Naive thymus-derived CD4-positive, alpha-beta T cell (primary cell): ENCODE data around the gene OGFOD1. TPM values are rescaled to one million over a fixed set of nuclear protein-coding genes. Genes with fewer than 3 reads are reported as not detected.

Source experiments
- ATAC-seq: fragments of 150-1000 bp; cut with Tn5 transposase; 2 replicates; pipeline ENCODE4 v1.10.0; 2021; ENCODE audit warnings: mild to moderate bottlenecking, moderate library complexity
- CTCF ChIA-PET: fragments of 350-600 bp; sonication (Branson Sonifier 250); formaldehyde crosslinking; loops from one replicate; lab custom pipeline; 2021; ENCODE audit warnings: antibody characterized with exemption; lab: Charles Lee
- POLR2A ChIA-PET: fragments of 350-600 bp; sonication (Branson Sonifier 250); formaldehyde crosslinking; loops from one replicate; lab custom pipeline; 2021; ENCODE audit warnings: antibody characterized with exemption, inconsistent platforms; lab: Charles Lee
- DNase-seq, 9 donors: peaks; one replicate each; pipeline versions ENCODE4 v3.0.0 to v3.0.0-alpha.2; 2020 to 2022; ENCODE audit warnings: mixed read lengths in 1 of 9
- H3K27ac ChIP-seq: one replicate; pipeline ENCODE4 v1.7.0; 2013; ENCODE audit warnings: mild to moderate bottlenecking, low read depth, low read length, moderate library complexity
- H3K27me3 ChIP-seq, 2 donors: one replicate each; pipeline ENCODE4 v1.7.0; 2013; ENCODE audit warnings: low read length in 2 of 2, mild to moderate bottlenecking in 2 of 2, moderate library complexity in 2 of 2; ENCODE audit not compliant: control insufficient read depth in 2 of 2, insufficient read depth in 2 of 2
- H3K36me3 ChIP-seq, 3 experiments: 1 replicate in 2 of 3; 2 replicates in 1 of 3; pipeline ENCODE4 v1.7.0; 2013; ENCODE audit warnings: low read length in 3 of 3, mild to moderate bottlenecking in 3 of 3, moderate library complexity in 1 of 3; ENCODE audit not compliant: insufficient read depth in 3 of 3, control insufficient read depth in 2 of 3
- H3K4me1 ChIP-seq, 2 donors: one replicate each; pipeline ENCODE4 v1.7.0; 2013; ENCODE audit warnings: low read length in 2 of 2, mild to moderate bottlenecking in 2 of 2, moderate library complexity in 1 of 2; ENCODE audit not compliant: control insufficient read depth in 2 of 2, insufficient read depth in 2 of 2
- H3K4me3 ChIP-seq: 2 replicates; pipeline ENCODE4 v1.7.0; 2013; ENCODE audit warnings: mild to moderate bottlenecking, low read length
- H3K9me3 ChIP-seq, 3 experiments: 1 replicate in 2 of 3; 2 replicates in 1 of 3; pipeline ENCODE4 v1.7.0; 2013; ENCODE audit warnings: low read length in 3 of 3; ENCODE audit not compliant: control insufficient read depth in 2 of 3
- H3K27ac Mint-ChIP-seq, 9 donors: one replicate each; pipeline ENCODE4 v1.8.0; 2020 to 2022; ENCODE audit warnings: mixed read lengths in 9 of 9, mild to moderate bottlenecking in 8 of 9, moderate library complexity in 5 of 9, inconsistent platforms in 2 of 9
- H3K27me3 Mint-ChIP-seq, 5 donors: one replicate each; pipeline ENCODE4 v1.8.0; 2021 to 2022; ENCODE audit warnings: mixed read lengths in 5 of 5, mild to moderate bottlenecking in 1 of 5
- H3K36me3 Mint-ChIP-seq, 5 donors: one replicate each; pipeline ENCODE4 v1.8.0; 2020 to 2022; ENCODE audit warnings: mixed read lengths in 5 of 5, mild to moderate bottlenecking in 3 of 5, inconsistent platforms in 1 of 5
- H3K4me1 Mint-ChIP-seq, 7 donors: one replicate each; pipeline ENCODE4 v1.8.0; 2020 to 2022; ENCODE audit warnings: mixed read lengths in 7 of 7, mild to moderate bottlenecking in 3 of 7, inconsistent platforms in 1 of 7
- H3K4me3 Mint-ChIP-seq, 10 donors: one replicate each; pipeline ENCODE4 v1.8.0; 2020 to 2022; ENCODE audit warnings: mild to moderate bottlenecking in 10 of 10, mixed read lengths in 10 of 10, moderate library complexity in 6 of 10, inconsistent platforms in 2 of 10
- H3K9me3 Mint-ChIP-seq, 11 donors: one replicate each; pipeline ENCODE4 v1.8.0; 2020 to 2022; ENCODE audit warnings: mixed read lengths in 11 of 11, mild to moderate bottlenecking in 4 of 11, inconsistent platforms in 1 of 11, moderate library complexity in 1 of 11
- intact Hi-C, 2 donors: fragments of 100-400 bp; cut with micrococcal nuclease; formaldehyde crosslinking; loops; one replicate each; pipeline ENCODE4 v1.15.1; 2023
- polyA plus RNA-seq, 2 donors: library from polyadenylated mRNA; unstranded; fragments of 300-500 nt; fragmentation: Illumina TruSeq; gene quantifications; one replicate each; pipeline ENCODE4 v1.2.3, GENCODE V29; 2021
- total RNA-seq, 6 experiments: library from RNA in 5 of 6; stranded (reverse) in 5 of 6; gene quantifications; 1 replicate in 5 of 6; 2 replicates in 1 of 6; pipeline ENCODE4 v1.2.3 and lab custom pipeline; 2021 to 2026

The OGFOD1 gene
- total and polyA plus RNA-seq, 7 experiments from 2014 or later = 23.8 to 106 (median 45.3) TPM

- CTCF ChIA-PET = no interaction called here
- peak overlapping the region in 2 of 9 donors; percentile 49 to 74 for H3K27ac Mint-ChIP-seq
Observed at GRCh38 chr16:56457927-56458470, 6.6 kb downstream of the OGFOD1 start.

GRCh38 chr16:56460101-56460500 is 8.7 kb downstream of the OGFOD1 start:
- H3K4me1 ChIP-seq = no peaks in the 10 kb centered on the region
- no peaks in the 10 kb centered on the region for H3K9me3 ChIP-seq
- peaks cover 10 to 61% (median 47%) of the 10 kb centered on the region in 5 donors for H3K36me3 Mint-ChIP-seq

More at GRCh38 chr16:56457927-56458470, 6.6 kb downstream of the OGFOD1 start:
- DNase-seq (no peak), ATAC-seq (no peak)
- no peak overlapping the region for H3K4me3 Mint-ChIP-seq
- no peaks in the 10 kb centered on the region for H3K9me3 Mint-ChIP-seq
- no peak overlapping the region for H3K27ac ChIP-seq
- H3K4me1 Mint-ChIP-seq = peaks cover 13 to 36% (median 27%) of the 10 kb centered on the region in 7 donors
- peaks cover 17 to 66% (median 48%) of the 10 kb centered on the region in 5 donors for H3K36me3 Mint-ChIP-seq
- intact Hi-C loops = no loop called here
- no peaks in the 10 kb centered on the region for H3K9me3 ChIP-seq
- peaks cover 11 to 54% (median 26%) of the 10 kb centered on the region in 3 experiments for H3K36me3 ChIP-seq
- no peaks in the 10 kb centered on the region for H3K27me3 Mint-ChIP-seq
- H3K27me3 ChIP-seq = no peaks in the 10 kb centered on the region
- POLR2A ChIA-PET = no interaction called here
- H3K4me1 ChIP-seq = peaks cover 0 to 3% of the 10 kb centered on the region in 2 donors
- H3K4me3 ChIP-seq = no peak overlapping the region

DNA sequence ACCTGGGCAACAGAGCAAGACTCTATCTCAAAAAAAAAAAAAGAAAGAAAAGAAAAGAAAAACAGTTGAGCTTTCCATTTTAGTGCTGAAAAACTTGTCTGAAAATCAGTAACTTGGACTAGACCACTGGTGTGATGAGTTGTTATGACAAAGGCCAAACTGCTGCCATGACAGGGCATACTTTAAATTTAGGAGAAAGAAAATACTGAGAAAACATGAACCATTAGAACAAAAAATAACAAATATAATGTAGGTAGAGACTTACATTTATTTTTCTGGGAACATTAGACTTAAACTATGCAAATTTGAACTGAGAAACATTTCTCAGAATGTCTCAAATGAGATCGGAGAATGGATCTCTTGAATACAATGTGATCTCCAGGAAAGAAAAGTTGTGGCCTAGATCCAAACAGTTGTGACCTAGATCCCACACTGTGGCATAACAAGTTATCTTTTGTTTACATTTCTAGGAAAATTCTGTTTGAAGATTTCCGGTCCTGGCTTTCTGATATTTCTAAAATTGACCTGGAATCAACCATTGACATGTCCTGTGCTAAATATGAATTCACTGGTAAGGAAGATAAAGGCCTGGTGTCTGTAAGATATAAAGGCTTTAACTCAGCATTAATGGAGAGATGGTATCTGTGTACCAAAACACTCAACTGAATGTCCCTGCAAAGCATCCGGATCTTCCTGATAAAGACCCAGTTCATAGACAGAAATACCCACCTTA is 10.9 kb downstream of the OGFOD1 start:
- CTCF ChIA-PET = no interaction called here
- H3K27me3 Mint-ChIP-seq = no peaks in the 10 kb centered on the region
- Histone ChIP-seq H3K36me3 (peaks cover 12 to 76% (median 28%) of the 10 kb centered on the region in 3 experiments), H3K27ac (no peak overlapping the region), H3K4me1 (no peaks in the 10 kb centered on the region), H3K9me3 (no peaks in the 10 kb centered on the region), H3K4me3 (no peak overlapping the region), H3K27me3 (no peaks in the 10 kb centered on the region)
- no peak overlapping the region for H3K4me3 Mint-ChIP-seq
- POLR2A ChIA-PET = no interaction called here
- ATAC-seq = no peak
- H3K36me3 Mint-ChIP-seq = peaks cover 6 to 58% (median 44%) of the 10 kb centered on the region in 5 donors
- no peaks in the 10 kb centered on the region for H3K9me3 Mint-ChIP-seq
- DNase-seq = no peak
- H3K27ac Mint-ChIP-seq = peak overlapping the region in 3 of 9 donors; percentile 21 to 40 (median 34)
- intact Hi-C loops = loop anchor here in 1 of 2 donors (5.0 kb wide), 1 partner anchor 35 kb away; no protein-coding TSS in a partner anchor
- peaks cover 0 to 14% (median 9%) of the 10 kb centered on the region in 7 donors for H3K4me1 Mint-ChIP-seq

More at GRCh38 chr16:56460101-56460500, 8.7 kb downstream of the OGFOD1 start:
- DNase-seq = no peak
- Mint-ChIP-seq H3K4me1 (peaks cover 9 to 33% (median 17%) of the 10 kb centered on the region in 7 donors), H3K27me3 (no peaks in the 10 kb centered on the region), H3K27ac (no peak overlapping the region), H3K9me3 (no peaks in the 10 kb centered on the region), H3K4me3 (no peak overlapping the region)
- no peak overlapping the region for H3K27ac ChIP-seq
- no peaks in the 10 kb centered on the region for H3K27me3 ChIP-seq
- peaks cover 11 to 72% (median 27%) of the 10 kb centered on the region in 3 experiments for H3K36me3 ChIP-seq
- CTCF ChIA-PET = no interaction called here
- intact Hi-C loops = loop anchor here in 1 of 2 donors (5.0 kb wide), 1 partner anchor 37 kb away; no protein-coding TSS in a partner anchor
- H3K4me3 ChIP-seq = no peak overlapping the region
- no peak for ATAC-seq
- POLR2A ChIA-PET = interaction anchor here (1.0 kb wide), 1 partner anchor 9 kb away, joined by 3 read pairs; the partner anchor contains the start of genes NUDT21 and OGFOD1

DNA sequence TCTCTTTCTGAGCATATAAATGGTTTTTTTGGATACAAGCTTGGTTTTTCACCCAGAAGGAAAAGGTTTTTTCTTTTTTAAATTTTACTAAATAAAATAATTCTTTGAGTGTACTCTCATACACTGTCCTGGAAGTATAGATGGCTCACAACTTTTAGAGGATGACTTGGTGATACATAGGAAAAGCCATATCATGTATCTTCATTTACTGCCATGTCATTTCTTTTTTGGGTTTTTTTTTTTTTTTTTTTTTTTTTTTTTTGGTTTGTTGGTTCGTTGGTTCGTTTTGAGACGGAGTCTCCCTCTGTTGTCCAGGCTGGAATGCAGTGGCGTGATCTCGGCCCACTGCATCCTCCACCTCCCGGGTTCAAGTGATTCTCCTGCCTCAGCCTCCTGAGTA is 11.8 kb downstream of the OGFOD1 start:
- Histone ChIP-seq H3K4me3 (no peak overlapping the region), H3K27me3 (no peaks in the 10 kb centered on the region), H3K36me3 (peaks cover 12 to 77% (median 34%) of the 10 kb centered on the region in 3 experiments), H3K9me3 (no peaks in the 10 kb centered on the region), H3K27ac (no peak overlapping the region), H3K4me1 (no peaks in the 10 kb centered on the region)
- peaks cover 6 to 52% (median 39%) of the 10 kb centered on the region in 5 donors for H3K36me3 Mint-ChIP-seq
- ATAC-seq = no peak
- no peak overlapping the region for H3K4me3 Mint-ChIP-seq
- H3K9me3 Mint-ChIP-seq = no peaks in the 10 kb centered on the region
- H3K27me3 Mint-ChIP-seq = no peaks in the 10 kb centered on the region
- H3K4me1 Mint-ChIP-seq = peaks cover 0 to 9% (median 6%) of the 10 kb centered on the region in 7 donors
- POLR2A ChIA-PET = no interaction called here
- no peak overlapping the region for H3K27ac Mint-ChIP-seq
- intact Hi-C loops = loop anchor here in 1 of 2 donors (5.0 kb wide), 1 partner anchor 34 kb away; no protein-coding TSS in a partner anchor
- no peak for DNase-seq
- CTCF ChIA-PET = no interaction called here

DNA sequence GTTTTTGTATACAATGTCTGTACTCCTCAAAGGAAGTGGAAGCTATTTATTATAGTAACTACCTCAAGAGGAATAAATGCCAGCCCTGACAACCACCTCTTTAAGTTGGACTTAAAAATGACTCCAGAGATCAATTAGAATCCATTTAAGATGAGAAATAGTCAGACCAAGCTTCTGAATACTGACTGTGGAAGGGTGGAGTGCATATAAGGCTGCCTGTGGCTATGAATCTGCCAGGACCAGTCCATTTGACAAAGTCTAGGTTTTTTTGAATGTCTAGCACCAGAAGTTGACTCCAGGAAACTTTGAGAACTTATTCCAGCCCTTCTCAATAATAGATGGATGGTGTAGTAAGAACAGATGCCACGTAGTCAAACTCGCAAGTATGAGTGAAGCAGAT is 15.0 kb downstream of the OGFOD1 start:
- Mint-ChIP-seq H3K36me3 (peaks cover 21 to 53% (median 36%) of the 10 kb centered on the region in 5 donors), H3K4me1 (peaks cover 0 to 10% (median 4%) of the 10 kb centered on the region in 7 donors), H3K9me3 (no peaks in the 10 kb centered on the region), H3K27ac (no peak overlapping the region), H3K4me3 (no peak overlapping the region), H3K27me3 (no peaks in the 10 kb centered on the region)
- Histone ChIP-seq H3K27me3 (no peaks in the 10 kb centered on the region), H3K4me3 (no peak overlapping the region), H3K36me3 (peaks cover 18 to 88% (median 45%) of the 10 kb centered on the region in 3 experiments), H3K9me3 (no peaks in the 10 kb centered on the region), H3K4me1 (no peaks in the 10 kb centered on the region), H3K27ac (no peak overlapping the region)
- ChIA-PET CTCF (no interaction called here), POLR2A (interaction anchor here (0.7 to 1.3 kb wide), 2 partner anchors 15 to 35 kb away, joined by 3 to 5 read pairs; partner anchors contain the start of genes NUDT21 and OGFOD1)
- ATAC-seq (no peak), DNase-seq (no peak)
- intact Hi-C loops = no loop called here

- ChIA-PET CTCF (no interaction called here), POLR2A (no interaction called here)
- no peak for ATAC-seq
- Mint-ChIP-seq H3K9me3 (no peaks in the 10 kb centered on the region), H3K27me3 (no peaks in the 10 kb centered on the region), H3K36me3 (peaks cover 21 to 41% (median 34%) of the 10 kb centered on the region in 5 donors), H3K27ac (peak overlapping the region in 3 of 9 donors; percentile 7 to 32 (median 11)), H3K4me1 (peaks cover 0 to 10% (median 3%) of the 10 kb centered on the region in 7 donors), H3K4me3 (no peak overlapping the region)
- Histone ChIP-seq H3K27ac (no peak overlapping the region), H3K36me3 (peaks cover 22 to 95% (median 41%) of the 10 kb centered on the region in 3 experiments), H3K4me1 (no peaks in the 10 kb centered on the region), H3K4me3 (no peak overlapping the region), H3K9me3 (no peaks in the 10 kb centered on the region), H3K27me3 (no peaks in the 10 kb centered on the region)
- no peak for DNase-seq
- intact Hi-C loops = no loop called here
Observed at GRCh38 chr16:56468800-56469199, 17.4 kb downstream of the OGFOD1 start.
